Pancreas (tissue), 10 donors: Measurements from ENCODE around the gene DOCK7. TPM values are rescaled to one million over a fixed set of nuclear protein-coding genes. Genes with fewer than 3 reads are reported as not detected.

Experiments used
- ATAC-seq, 4 donors: fragments of 200-7000 bp; cut with Tn5 transposase; one replicate each; pipeline versions ENCODE4 v1.8.0 to v1.9.1; 2020; ENCODE audit warnings: mild to moderate bottlenecking in 4 of 4, moderate library complexity in 4 of 4
- DNase-seq, 6 donors: peaks; one replicate each; pipeline ENCODE4 v3.0.0-alpha.2; 2020
- FAIRE-seq: peaks from 2 replicates; lab custom pipeline; 2012; peaks lifted over from hg19 to GRCh38; lab: Jason Lieb, UNC
- H3K27ac ChIP-seq, 4 donors: fragments of 200-600 bp; sonication (generic); 1 replicate in 3 of 4; 2 replicates in 1 of 4; pipeline versions ENCODE4 v1.5.0 to v1.8.0; 2020
- H3K27me3 ChIP-seq, 4 donors: fragments of 200-600 bp; one replicate each; pipeline ENCODE4 v1.8.0; 2021
- H3K36me3 ChIP-seq, 3 donors: fragments of 200-600 bp; sonication (generic) in 1 of 3; one replicate each; pipeline versions ENCODE4 v1.5.0 to v1.8.0; 2020 to 2021
- H3K4me1 ChIP-seq, 3 donors: fragments of 200-600 bp; one replicate each; pipeline ENCODE4 v1.8.0; 2021
- H3K4me3 ChIP-seq, 4 donors: fragments of 200-600 bp; sonication (generic) in 2 of 4; one replicate each; pipeline versions ENCODE4 v1.5.0 to v1.8.0; 2020 to 2021
- H3K9me3 ChIP-seq, 4 donors: fragments of 200-600 bp; one replicate each; pipeline ENCODE4 v1.8.0; 2021
- WGBS, 2 donors: extraction: QIAGEN DNeasy Blood & Tissue Kit; methylation state at CpG; one replicate each; pipeline ENCODE4 v1.1.7; 2013; 5-methylcytosine and 5-hydroxymethylcytosine counted together
- intact Hi-C, 3 donors: fragments of 100-400 bp; cut with DNase I; formaldehyde crosslinking; loops; one replicate each; pipeline versions ENCODE4 v1.11.1 to v1.14.2; 2022
- polyA plus RNA-seq, 2 donors: library from polyadenylated mRNA; stranded (reverse); fragments of 200-250 nt; gene quantifications; one replicate each; pipeline ENCODE4 v1.2.3, GENCODE V29; 2013
- total RNA-seq, 6 donors: library from RNA; stranded (reverse); fragmentation: NEBNext Ultra II Directional in 4 of 6; extraction: Animal tissue kit (Norgen Biotek cat#: 25700) in 4 of 6; gene quantifications; one replicate each; pipeline versions ENCODE4 v1.2.1 to v1.2.4, GENCODE V29; 2021 to 2023
- TF ChIP-seq, protein P1 (sequence below), 4 donors: fragments of 200-600 bp; sonication (generic) in 3 of 4; IDR thresholded peaks; one replicate each; pipeline versions ENCODE4 v1.5.0 to v1.8.0; 2021; ENCODE audit warnings: antibody characterized with exemption in 4 of 4
- donor health status: healthy with polysubstance abuse.
- donor health status: DM: no; HTN: no; CAD: no; lungs with moderate emphysema.
- donor health status: DM: no; HTN: no; CAD: no.
- donor health status: control.
- donor health status: control.
- donor health status: Bipolar disorder and iron deficiency.
- donor health status: DM: yes; HTN: yes; CAD: no.
- donor health status: DM: no; HTN: no; CAD: no.
- donor health status: DM: no; HTN: no; CAD: no.
- donor health status: DM: yes; HTN: yes; CAD: no.

The DOCK7 gene
- total and polyA plus RNA-seq, 8 donors, result 4.4 to 22.5 (median 12.8) TPM

- Histone ChIP-seq H3K4me1 (no peaks in the 10 kb centered on the region), H3K36me3 (no peaks in the 10 kb centered on the region), H3K27ac (no peak overlapping the region), H3K4me3 (no peak overlapping the region), H3K27me3 (no peaks in the 10 kb centered on the region), H3K9me3 (no peaks in the 10 kb centered on the region)
- TF ChIP-seq, protein P1, sequence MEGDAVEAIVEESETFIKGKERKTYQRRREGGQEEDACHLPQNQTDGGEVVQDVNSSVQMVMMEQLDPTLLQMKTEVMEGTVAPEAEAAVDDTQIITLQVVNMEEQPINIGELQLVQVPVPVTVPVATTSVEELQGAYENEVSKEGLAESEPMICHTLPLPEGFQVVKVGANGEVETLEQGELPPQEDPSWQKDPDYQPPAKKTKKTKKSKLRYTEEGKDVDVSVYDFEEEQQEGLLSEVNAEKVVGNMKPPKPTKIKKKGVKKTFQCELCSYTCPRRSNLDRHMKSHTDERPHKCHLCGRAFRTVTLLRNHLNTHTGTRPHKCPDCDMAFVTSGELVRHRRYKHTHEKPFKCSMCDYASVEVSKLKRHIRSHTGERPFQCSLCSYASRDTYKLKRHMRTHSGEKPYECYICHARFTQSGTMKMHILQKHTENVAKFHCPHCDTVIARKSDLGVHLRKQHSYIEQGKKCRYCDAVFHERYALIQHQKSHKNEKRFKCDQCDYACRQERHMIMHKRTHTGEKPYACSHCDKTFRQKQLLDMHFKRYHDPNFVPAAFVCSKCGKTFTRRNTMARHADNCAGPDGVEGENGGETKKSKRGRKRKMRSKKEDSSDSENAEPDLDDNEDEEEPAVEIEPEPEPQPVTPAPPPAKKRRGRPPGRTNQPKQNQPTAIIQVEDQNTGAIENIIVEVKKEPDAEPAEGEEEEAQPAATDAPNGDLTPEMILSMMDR (IDR thresholded peaks at IDR 0.05), result no peak
- 88 to 90% methylated on average over 2 of the region's 2 CpGs for WGBS, 2 donors
- FAIRE-seq, result no peak
- no peak for DNase-seq
- intact Hi-C loops, result no loop called here
- ATAC-seq, result no peak
Observed at GRCh38 chr1:62429581-62429980, 258.6 kb downstream of the DOCK7 start.

DNA sequence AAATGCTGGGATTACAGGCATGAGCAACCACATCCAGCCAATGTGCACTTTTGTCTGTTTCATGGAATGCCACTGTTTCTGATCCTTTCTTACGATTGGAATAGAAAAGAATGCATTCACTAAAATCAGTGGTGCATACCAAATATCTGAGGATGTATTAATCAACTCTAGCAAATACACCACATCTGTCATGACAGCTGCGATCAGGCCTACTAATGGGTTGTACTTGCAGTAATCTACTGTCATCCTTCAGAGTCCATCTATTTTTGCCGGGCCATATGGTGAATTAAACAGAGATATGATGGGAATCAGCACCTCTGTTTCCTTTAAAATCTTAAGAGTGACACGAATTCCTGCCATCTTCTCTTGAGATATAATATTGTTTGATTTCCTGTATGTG, 259.8 kb downstream of the DOCK7 start:
- no peak overlapping the region for H3K4me3 ChIP-seq
- no peak overlapping the region for H3K27ac ChIP-seq
- intact Hi-C loops, result no loop called here
- ATAC-seq (peak in 2 of 4 donors; percentile 56 to 65), DNase-seq (no peak), FAIRE-seq (no peak)
- WGBS, 2 donors, result 70% methylated on average over 4 of the region's 4 CpGs
- TF ChIP-seq, protein P1 (IDR thresholded peaks at IDR 0.05), result no peak
- H3K27me3 ChIP-seq, result no peaks in the 10 kb centered on the region
- H3K9me3 ChIP-seq, result no peaks in the 10 kb centered on the region
- H3K36me3 ChIP-seq, result no peaks in the 10 kb centered on the region
- no peaks in the 10 kb centered on the region for H3K4me1 ChIP-seq

GRCh38 chr1:62426794-62427193, 261.4 kb downstream of the DOCK7 start:
- no peaks in the 10 kb centered on the region for H3K9me3 ChIP-seq
- TF ChIP-seq, protein P1 (IDR thresholded peaks at IDR 0.05), result no peak
- no peak overlapping the region for H3K4me3 ChIP-seq
- FAIRE-seq (no peak), ATAC-seq (no peak), DNase-seq (no peak)
- no peaks in the 10 kb centered on the region for H3K36me3 ChIP-seq
- 74 to 79% methylated on average over 1 of the region's 1 CpG for WGBS, 2 donors
- no peak overlapping the region for H3K27ac ChIP-seq
- H3K4me1 ChIP-seq, result no peaks in the 10 kb centered on the region
- intact Hi-C loops, result no loop called here
- H3K27me3 ChIP-seq, result no peaks in the 10 kb centered on the region

DNA sequence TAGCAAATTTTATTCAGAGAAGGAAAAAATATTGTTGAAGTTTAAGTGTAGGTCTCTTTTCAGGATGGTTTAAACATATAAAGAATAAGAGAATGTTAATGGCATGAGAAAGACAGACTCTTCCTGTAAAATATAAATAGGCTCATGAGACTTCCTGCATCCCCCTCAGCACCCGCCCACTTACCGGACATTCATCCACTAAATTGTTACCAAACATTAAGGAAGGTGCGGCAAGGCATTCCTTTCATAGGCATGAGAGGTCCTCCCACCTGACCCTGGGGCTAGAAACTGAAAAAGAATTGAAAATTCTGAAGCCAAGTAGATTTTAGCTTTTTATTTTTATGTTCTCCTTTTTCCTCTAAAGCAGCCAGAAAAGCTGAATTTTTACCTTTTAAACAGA, 261.9 kb downstream of the DOCK7 start:
- Histone ChIP-seq H3K4me3 (no peak overlapping the region), H3K27ac (no peak overlapping the region), H3K36me3 (no peaks in the 10 kb centered on the region), H3K27me3 (no peaks in the 10 kb centered on the region), H3K4me1 (no peaks in the 10 kb centered on the region), H3K9me3 (no peaks in the 10 kb centered on the region)
- no peak for FAIRE-seq
- intact Hi-C loops, result no loop called here
- WGBS, 2 donors, result 46 to 76% methylated on average over 3 of the region's 3 CpGs
- no peak for ATAC-seq
- TF ChIP-seq, protein P1 (IDR thresholded peaks at IDR 0.05), result no peak
- DNase-seq, result no peak

DNA sequence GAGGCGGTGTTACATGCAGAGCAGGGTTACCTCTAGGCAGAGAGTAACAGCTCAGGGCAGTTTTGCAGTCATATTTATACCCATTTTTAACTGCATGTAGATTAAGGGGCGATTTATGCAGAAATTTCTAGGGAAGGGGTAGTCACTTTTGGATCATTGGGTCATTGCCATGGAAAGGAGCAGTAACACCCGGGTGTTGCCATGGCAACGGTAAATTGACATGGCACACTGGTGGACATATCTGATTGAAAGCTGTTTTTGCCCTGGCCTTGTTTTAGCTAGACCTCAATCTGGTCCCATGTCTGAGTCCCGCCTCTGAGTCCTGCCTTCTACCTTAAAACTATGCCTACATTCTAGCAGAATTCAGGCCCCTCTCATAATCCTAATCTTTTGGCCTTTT, 263.1 kb downstream of the DOCK7 start:
- Histone ChIP-seq H3K9me3 (no peaks in the 10 kb centered on the region), H3K27me3 (no peaks in the 10 kb centered on the region), H3K27ac (no peak overlapping the region), H3K4me1 (no peaks in the 10 kb centered on the region), H3K4me3 (no peak overlapping the region), H3K36me3 (no peaks in the 10 kb centered on the region)
- TF ChIP-seq, protein P1 (IDR thresholded peaks at IDR 0.05), result no peak
- intact Hi-C loops, result no loop called here
- 71 to 75% methylated on average over 5 of the region's 5 CpGs for WGBS, 2 donors
- FAIRE-seq (no peak), DNase-seq (no peak), ATAC-seq (no peak)
